ENCODE results near the gene TMEM181. TPM values are rescaled to one million over a fixed set of nuclear protein-coding genes. Genes with fewer than 3 reads are reported as not detected.

Gene TMEM181
- total and polyA plus RNA-seq, 2 donors (not counting 1 experiment from before 2014, with no cell fraction given), result 2.8 to 9.3 TPM

- peaks cover 30% of the 10 kb centered on the region for H3K79me2 ChIP-seq (ENCODE audit: control insufficient read depth, insufficient read depth, low read length)
- ChIA-PET POLR2A (no interaction called here), CTCF (interaction anchor here (1.7 kb wide), 1 partner anchor 14 kb away, joined by 7 read pairs; no protein-coding TSS in a partner anchor)
- Mint-ChIP-seq H3K27me3 (no peaks in the 10 kb centered on the region), H3K9me3 (ENCODE audit: insufficient read depth) (no peaks in the 10 kb centered on the region), H3K4me3 (peak overlapping the region; percentile 89), H3K4me1 (peaks cover 51% of the 10 kb centered on the region), H3K27ac (peak overlapping the region; percentile 97)
- DNase-seq (no peak), ATAC-seq (ENCODE audit: low read depth) (no peak)
- WGBS (ENCODE audit: insufficient coverage), result 94% methylated on average over 7 of the region's 10 CpGs
- H3K4me2 ChIP-seq (replicated peaks; ENCODE audit: low read depth, low read length, poor library complexity, severe bottlenecking), result no peak overlapping the region
- no peak overlapping the region for H3K4me3 ChIP-seq (ENCODE audit: control extremely low read depth in 1 of 5, extremely low read depth in 1 of 5, insufficient read depth in 1 of 5, low read depth in 2 of 5, low read length in 4 of 5)
- H3K4me1 ChIP-seq (ENCODE audit: control insufficient read depth in 2 of 2, insufficient read depth in 2 of 2, low read length in 2 of 2), result peaks cover 19 to 37% of the 10 kb centered on the region in 2 donors
- H3K27ac ChIP-seq (ENCODE audit: low read length in 2 of 2), result no peak overlapping the region
- no peaks in the 10 kb centered on the region for H3K36me3 ChIP-seq (replicated peaks in 1 of 2; ENCODE audit: control extremely low read depth in 1 of 2, control insufficient read depth in 1 of 2, extremely low read depth in 1 of 2, insufficient read depth in 2 of 2, low read length in 1 of 2)
- no peak overlapping the region for H3K9ac ChIP-seq (ENCODE audit: low read length)
- H3K9me3 ChIP-seq (ENCODE audit: control extremely low read depth in 1 of 3, control insufficient read depth in 2 of 3, insufficient read depth in 1 of 3, low read length in 2 of 3), result no peaks in the 10 kb centered on the region
- H4K20me1 ChIP-seq (ENCODE audit: control insufficient read depth, insufficient read depth, low read length, poor library complexity, severe bottlenecking), result peaks cover 7% of the 10 kb centered on the region
- intact Hi-C loops (cut with micrococcal nuclease), result loop anchor here (5.0 to 10.0 kb wide), 3 partner anchors 41 to 821 kb away; partner anchors contain the start of gene SNX9
- no peak overlapping the region for H2AFZ ChIP-seq (ENCODE audit: insufficient read depth, low read depth, low read length, poor library complexity, severe bottlenecking)
- TF ChIP-seq CTCF (IDR thresholded peaks at IDR 0.05), result no peak
- no peak for TF ChIP-seq EZH2 (IDR thresholded peaks at IDR 0.05; ENCODE audit: borderline replicate concordance, insufficient read depth, low read depth, low read length, poor library complexity, severe bottlenecking)
- no peaks in the 10 kb centered on the region for H3K27me3 ChIP-seq (replicated peaks in 1 of 4; ENCODE audit: control extremely low read depth in 1 of 4, control insufficient read depth in 3 of 4, insufficient read depth in 4 of 4, low read length in 3 of 4)
Measured at GRCh38 chr6:158646023-158646910, 86.4 kb downstream of the TMEM181 start.

GRCh38 chr6:158647501-158647900 is 87.6 kb downstream of the TMEM181 start:
- H3K4me3 Mint-ChIP-seq, result no peak overlapping the region
- ATAC-seq (ENCODE audit: low read depth) (no peak), DNase-seq (no peak)
- TF ChIP-seq EZH2 (IDR thresholded peaks at IDR 0.05; ENCODE audit: borderline replicate concordance, insufficient read depth, low read depth, low read length, poor library complexity, severe bottlenecking) (no peak), CTCF (IDR thresholded peaks at IDR 0.05) (no peak)
- peaks cover 19 to 35% of the 10 kb centered on the region in 2 donors for H3K4me1 ChIP-seq (ENCODE audit: control insufficient read depth in 2 of 2, insufficient read depth in 2 of 2, low read length in 2 of 2)
- H3K4me3 ChIP-seq (ENCODE audit: control extremely low read depth in 1 of 5, extremely low read depth in 1 of 5, insufficient read depth in 1 of 5, low read depth in 2 of 5, low read length in 4 of 5), result no peak overlapping the region
- intact Hi-C loops (cut with micrococcal nuclease), result loop anchor here (5.0 to 10.0 kb wide), 3 partner anchors 40 to 823 kb away; partner anchors contain the start of gene SNX9
- H3K4me2 ChIP-seq (replicated peaks; ENCODE audit: low read depth, low read length, poor library complexity, severe bottlenecking), result no peak overlapping the region
- H3K79me2 ChIP-seq (ENCODE audit: control insufficient read depth, insufficient read depth, low read length), result peaks cover 20% of the 10 kb centered on the region
- H4K20me1 ChIP-seq (ENCODE audit: control insufficient read depth, insufficient read depth, low read length, poor library complexity, severe bottlenecking), result no peaks in the 10 kb centered on the region
- no peaks in the 10 kb centered on the region for H3K27me3 ChIP-seq (replicated peaks in 1 of 4; ENCODE audit: control extremely low read depth in 1 of 4, control insufficient read depth in 3 of 4, insufficient read depth in 4 of 4, low read length in 3 of 4)
- no peaks in the 10 kb centered on the region for H3K36me3 ChIP-seq (replicated peaks in 1 of 2; ENCODE audit: control extremely low read depth in 1 of 2, control insufficient read depth in 1 of 2, extremely low read depth in 1 of 2, insufficient read depth in 2 of 2, low read length in 1 of 2)
- CTCF ChIA-PET, result interaction anchor here (1.0 to 3.5 kb wide), 4 partner anchors 15 to 427 kb away, joined by 3 to 17 read pairs (median 4); no protein-coding TSS in a partner anchor
- no peak overlapping the region for H3K27ac Mint-ChIP-seq
- no peak overlapping the region for H3K27ac ChIP-seq (ENCODE audit: low read length in 2 of 2)
- POLR2A ChIA-PET, result no interaction called here
- no peaks in the 10 kb centered on the region for H3K9me3 Mint-ChIP-seq (ENCODE audit: insufficient read depth)
- WGBS (ENCODE audit: insufficient coverage), result 100% methylated on average over 3 of the region's 4 CpGs
- H3K4me1 Mint-ChIP-seq, result peaks cover 42% of the 10 kb centered on the region
- no peaks in the 10 kb centered on the region for H3K27me3 Mint-ChIP-seq
- H3K9ac ChIP-seq (ENCODE audit: low read length), result no peak overlapping the region
- no peaks in the 10 kb centered on the region for H3K9me3 ChIP-seq (ENCODE audit: control extremely low read depth in 1 of 3, control insufficient read depth in 2 of 3, insufficient read depth in 1 of 3, low read length in 2 of 3)
- no peak overlapping the region for H2AFZ ChIP-seq (ENCODE audit: insufficient read depth, low read depth, low read length, poor library complexity, severe bottlenecking)
